CD8-positive, alpha-beta memory T cell (primary cell): ENCODE results near the gene SEC62. TPM values are rescaled to one million over a fixed set of nuclear protein-coding genes. Genes with fewer than 3 reads are reported as not detected.

Experiments
- CTCF ChIA-PET: fragments of 350-600 bp; sonication (Branson Sonifier 250); formaldehyde crosslinking; loops from one replicate; lab custom pipeline; 2021; ENCODE audit warnings: antibody characterized with exemption; lab: Charles Lee
- POLR2A ChIA-PET: fragments of 350-600 bp; sonication (Branson Sonifier 250); formaldehyde crosslinking; loops from one replicate; lab custom pipeline; 2021; ENCODE audit warnings: antibody characterized with exemption; lab: Charles Lee
- DNase-seq, 5 donors: peaks; one replicate each; pipeline versions ENCODE4 v3.0.0 to v3.0.0-alpha.2; 2020 to 2022; ENCODE audit warnings: mixed read lengths in 1 of 5
- H3K27ac ChIP-seq: one replicate; pipeline ENCODE4 v1.7.0; 2013; ENCODE audit warnings: low read depth, mild to moderate bottlenecking, low read length, moderate library complexity
- H3K27me3 ChIP-seq: 2 replicates; pipeline ENCODE4 v1.7.0; 2013; ENCODE audit warnings: low read length, mild to moderate bottlenecking; ENCODE audit not compliant: insufficient read depth, poor library complexity, severe bottlenecking
- H3K36me3 ChIP-seq: 2 replicates; pipeline ENCODE4 v1.7.0; 2013; ENCODE audit warnings: mild to moderate bottlenecking, low read length, moderate library complexity; ENCODE audit not compliant: insufficient read depth
- H3K4me1 ChIP-seq: 2 replicates; pipeline ENCODE4 v1.7.0; 2013; ENCODE audit warnings: mild to moderate bottlenecking, low read length, moderate library complexity; ENCODE audit not compliant: insufficient read depth
- H3K4me3 ChIP-seq: 2 replicates; pipeline ENCODE4 v1.7.0; 2013; ENCODE audit warnings: mild to moderate bottlenecking, low read length
- H3K9me3 ChIP-seq: 2 replicates; pipeline ENCODE4 v1.7.0; 2013; ENCODE audit warnings: mild to moderate bottlenecking, low read length
- H3K27ac Mint-ChIP-seq, 8 donors: one replicate each; pipeline ENCODE4 v1.8.0; 2020 to 2021; ENCODE audit warnings: mixed read lengths in 8 of 8, mild to moderate bottlenecking in 6 of 8, inconsistent platforms in 3 of 8, moderate library complexity in 3 of 8
- H3K27me3 Mint-ChIP-seq, 2 donors: one replicate each; pipeline ENCODE4 v1.8.0; 2020 to 2021; ENCODE audit warnings: mixed read lengths in 2 of 2, mild to moderate bottlenecking in 1 of 2, moderate library complexity in 1 of 2
- H3K36me3 Mint-ChIP-seq, 3 donors: one replicate each; pipeline ENCODE4 v1.8.0; 2020 to 2021; ENCODE audit warnings: mixed read lengths in 3 of 3, inconsistent platforms in 1 of 3, mild to moderate bottlenecking in 1 of 3
- H3K4me1 Mint-ChIP-seq, 3 donors: one replicate each; pipeline ENCODE4 v1.8.0; 2020 to 2021; ENCODE audit warnings: mixed read lengths in 3 of 3, inconsistent platforms in 1 of 3, mild to moderate bottlenecking in 1 of 3
- H3K4me3 Mint-ChIP-seq, 7 donors: one replicate each; pipeline ENCODE4 v1.8.0; 2020 to 2021; ENCODE audit warnings: mixed read lengths in 7 of 7, mild to moderate bottlenecking in 6 of 7, moderate library complexity in 4 of 7, inconsistent platforms in 2 of 7
- H3K9me3 Mint-ChIP-seq, 5 donors: one replicate each; pipeline ENCODE4 v1.8.0; 2020 to 2022; ENCODE audit warnings: mixed read lengths in 5 of 5, mild to moderate bottlenecking in 3 of 5, moderate library complexity in 2 of 5, inconsistent platforms in 1 of 5
- polyA plus RNA-seq: library from polyadenylated mRNA; unstranded; fragments of 300-500 nt; fragmentation: Illumina TruSeq; gene quantifications from one replicate; pipeline ENCODE4 v1.2.3, GENCODE V29; 2021
- total RNA-seq, 2 experiments: library from RNA; stranded (reverse); gene quantifications; one replicate each; pipeline ENCODE4 v1.2.3, GENCODE V29; 2021

SEC62 gene
- total and polyA plus RNA-seq, 3 experiments from 2014 or later, result 66.7 to 190 (median 68.3) TPM

DNA sequence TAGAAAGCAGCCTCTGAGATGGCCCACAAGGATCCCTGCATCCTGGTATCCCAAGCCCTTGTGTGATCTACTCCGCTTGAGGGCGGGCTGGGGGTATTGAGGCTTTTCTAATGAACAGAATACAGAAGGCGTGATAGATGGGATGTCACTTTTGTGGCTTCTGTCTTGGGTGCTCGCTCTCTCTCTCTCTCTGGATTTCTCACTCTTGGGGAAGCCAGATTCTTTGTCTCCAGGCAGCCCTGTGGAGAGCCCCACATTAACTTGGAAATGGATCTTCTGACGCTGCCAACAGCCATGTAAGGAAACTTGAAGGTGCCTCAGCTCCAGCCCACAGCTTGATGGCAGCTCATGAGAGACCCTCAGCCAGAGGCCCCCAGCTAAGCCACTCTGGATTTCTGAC lies 26.9 kb upstream of the SEC62 start:
- CTCF ChIA-PET, result no interaction called here

DNA sequence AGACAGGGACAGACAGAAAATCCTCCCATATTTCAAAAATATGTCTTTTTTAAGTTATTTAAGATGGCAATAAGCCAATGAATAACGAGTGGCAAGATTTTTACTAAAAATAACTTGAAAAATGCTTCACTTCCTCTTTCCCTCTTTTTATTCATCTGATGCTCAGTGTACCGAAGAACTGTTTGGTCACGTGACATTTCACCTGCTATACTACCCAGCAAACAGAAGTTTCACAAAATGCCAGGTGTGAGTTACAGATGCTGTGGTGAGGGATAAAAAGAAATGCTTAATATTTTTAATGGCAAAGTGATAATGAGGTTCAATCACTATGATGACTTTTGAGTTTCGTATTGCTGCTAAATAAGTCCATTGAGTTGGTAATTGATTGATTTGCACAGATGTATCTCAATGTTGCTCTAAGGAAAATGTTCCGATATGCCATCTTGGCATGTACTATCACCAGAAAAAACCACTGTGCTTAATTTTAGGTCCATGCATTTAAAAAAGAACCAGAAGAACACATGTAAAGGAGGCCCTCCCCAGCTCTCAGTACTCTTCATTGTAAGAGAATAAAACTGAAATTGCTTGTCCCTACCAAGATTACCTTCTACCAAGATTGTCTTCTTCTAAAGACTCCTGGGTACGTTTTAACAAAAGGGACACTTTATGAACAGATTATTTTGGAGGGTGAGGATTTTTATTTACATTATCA lies 26.0 kb upstream of the SEC62 start:
- H3K27me3 ChIP-seq, result peaks cover 5% of the 10 kb centered on the region
- no peak overlapping the region for H3K27ac ChIP-seq
- H3K9me3 ChIP-seq, result no peaks in the 10 kb centered on the region
- no peak overlapping the region for H3K4me3 Mint-ChIP-seq
- ChIA-PET POLR2A (no interaction called here), CTCF (no interaction called here)
- no peaks in the 10 kb centered on the region for H3K9me3 Mint-ChIP-seq
- DNase-seq, result no peak
- no peak overlapping the region for H3K4me3 ChIP-seq
- H3K4me1 ChIP-seq, result no peaks in the 10 kb centered on the region
- H3K36me3 ChIP-seq, result no peaks in the 10 kb centered on the region
- H3K27ac Mint-ChIP-seq, result no peak overlapping the region
- peaks cover 21 to 28% of the 10 kb centered on the region in 2 donors for H3K27me3 Mint-ChIP-seq
- H3K36me3 Mint-ChIP-seq, result no peaks in the 10 kb centered on the region
- peaks cover 3 to 13% (median 7%) of the 10 kb centered on the region in 3 donors for H3K4me1 Mint-ChIP-seq

More for the DNA sequence above, 26.9 kb upstream of the SEC62 start:
- POLR2A ChIA-PET, result no interaction called here
- Mint-ChIP-seq H3K4me1 (peaks cover 1 to 8% (median 7%) of the 10 kb centered on the region in 3 donors), H3K36me3 (no peaks in the 10 kb centered on the region), H3K27me3 (peaks cover 22 to 37% of the 10 kb centered on the region in 2 donors), H3K27ac (no peak overlapping the region), H3K9me3 (no peaks in the 10 kb centered on the region), H3K4me3 (no peak overlapping the region)
- H3K4me3 ChIP-seq, result no peak overlapping the region
- H3K9me3 ChIP-seq, result no peaks in the 10 kb centered on the region
- DNase-seq, result no peak
- no peaks in the 10 kb centered on the region for H3K4me1 ChIP-seq
- peaks cover 5% of the 10 kb centered on the region for H3K27me3 ChIP-seq
- no peaks in the 10 kb centered on the region for H3K36me3 ChIP-seq
- no peak overlapping the region for H3K27ac ChIP-seq

DNA sequence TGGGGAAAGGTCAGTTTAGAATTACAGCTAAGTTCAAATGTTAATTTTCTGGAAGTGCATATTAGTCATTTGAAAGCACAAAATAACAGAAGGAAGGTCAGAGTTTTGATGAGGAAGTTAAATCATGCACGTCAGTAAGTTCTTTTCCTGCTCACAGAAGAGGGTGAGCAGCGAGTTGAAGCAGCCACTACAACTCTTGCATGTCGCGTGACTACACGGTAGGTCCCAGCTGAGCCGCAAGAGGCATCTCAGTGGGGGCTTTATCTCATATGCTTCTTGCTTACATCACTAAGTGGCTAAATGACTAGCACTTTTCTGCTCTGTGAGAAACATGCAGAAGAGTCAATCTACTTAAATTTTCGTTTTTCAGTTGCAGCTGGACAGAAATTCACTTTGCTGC lies 21.3 kb upstream of the SEC62 start:
- Mint-ChIP-seq H3K36me3 (no peaks in the 10 kb centered on the region), H3K27me3 (peaks cover 9 to 11% of the 10 kb centered on the region in 2 donors), H3K27ac (no peak overlapping the region), H3K4me3 (no peak overlapping the region), H3K4me1 (peaks cover 3 to 12% (median 5%) of the 10 kb centered on the region in 3 donors), H3K9me3 (no peaks in the 10 kb centered on the region)
- Histone ChIP-seq H3K27me3 (peaks cover 5% of the 10 kb centered on the region), H3K4me3 (no peak overlapping the region), H3K36me3 (no peaks in the 10 kb centered on the region), H3K27ac (no peak overlapping the region), H3K9me3 (no peaks in the 10 kb centered on the region), H3K4me1 (no peaks in the 10 kb centered on the region)
- DNase-seq, result peak in 1 of 5 donors; percentile 16
- ChIA-PET CTCF (no interaction called here), POLR2A (no interaction called here)

DNA sequence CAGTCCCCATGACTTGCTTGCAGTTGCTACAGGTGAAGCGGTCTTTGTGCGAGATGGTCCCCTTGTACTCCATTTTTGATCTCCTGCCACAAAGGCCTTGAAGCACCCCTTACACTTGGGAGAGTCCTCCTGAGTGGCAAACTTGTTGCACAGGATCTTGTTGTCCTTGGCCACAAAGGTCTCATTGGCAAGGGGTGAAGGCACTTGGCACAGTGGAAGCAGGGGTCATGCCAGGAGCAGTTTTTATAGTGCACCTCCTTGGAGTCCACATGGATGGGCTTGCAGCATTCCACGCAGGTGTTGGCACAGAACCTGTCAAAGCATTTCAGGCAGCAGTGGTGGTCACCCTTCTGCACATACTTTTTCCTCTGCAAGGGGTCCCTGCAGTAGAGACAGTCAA lies 20.3 kb upstream of the SEC62 start:
- Mint-ChIP-seq H3K27ac (no peak overlapping the region), H3K4me1 (peaks cover 0 to 6% (median 2%) of the 10 kb centered on the region in 3 donors), H3K36me3 (no peaks in the 10 kb centered on the region), H3K9me3 (no peaks in the 10 kb centered on the region), H3K27me3 (peaks cover 8 to 14% of the 10 kb centered on the region in 2 donors), H3K4me3 (peak overlapping the region in 1 of 7 donors; percentile 38)
- no peak overlapping the region for H3K4me3 ChIP-seq
- H3K9me3 ChIP-seq, result no peaks in the 10 kb centered on the region
- no peaks in the 10 kb centered on the region for H3K4me1 ChIP-seq
- no peak overlapping the region for H3K27ac ChIP-seq
- CTCF ChIA-PET, result no interaction called here
- H3K36me3 ChIP-seq, result no peaks in the 10 kb centered on the region
- POLR2A ChIA-PET, result no interaction called here
- DNase-seq, result no peak
- peaks cover 2% of the 10 kb centered on the region for H3K27me3 ChIP-seq

DNA sequence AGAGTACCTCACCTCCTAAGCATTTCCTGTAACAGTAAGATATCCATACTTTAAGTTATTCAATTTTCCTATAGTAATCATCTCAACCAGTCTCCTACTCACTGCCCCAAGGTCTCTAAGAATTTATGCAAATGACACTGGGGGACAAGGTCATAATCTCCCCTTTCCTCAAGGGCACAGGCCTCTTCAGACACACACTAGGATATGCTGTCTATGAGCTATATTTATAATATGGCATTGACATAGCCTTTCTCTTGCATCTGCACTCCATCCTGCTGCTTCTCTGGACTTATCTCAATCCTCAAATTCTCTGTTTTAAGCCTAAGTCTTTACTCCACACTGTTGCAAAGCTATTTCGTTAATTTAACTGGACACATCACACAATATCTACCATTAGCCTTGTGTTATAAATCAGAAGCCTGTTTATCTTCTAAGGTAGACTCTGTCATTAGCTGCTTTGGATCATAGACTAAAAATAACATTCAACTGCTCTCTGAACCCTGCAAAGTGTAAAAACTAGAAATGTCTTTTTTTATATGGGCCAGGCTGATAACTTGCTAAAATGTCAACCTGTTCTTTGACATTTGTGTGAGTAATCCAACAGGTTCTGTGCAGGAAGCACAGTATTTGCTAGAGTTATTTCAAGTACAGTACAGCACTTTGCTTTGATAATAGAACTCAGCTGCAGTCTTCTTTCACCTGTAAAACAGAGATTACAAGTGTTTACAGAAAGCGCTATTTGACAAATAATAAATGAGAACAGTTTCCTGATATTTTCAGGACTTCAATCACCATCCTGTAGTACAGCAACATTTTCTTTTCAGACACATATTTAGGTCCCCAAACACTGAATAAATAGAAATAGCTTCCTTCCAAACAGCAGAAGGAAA lies 17.8 kb upstream of the SEC62 start:
- Histone ChIP-seq H3K36me3 (no peaks in the 10 kb centered on the region), H3K9me3 (no peaks in the 10 kb centered on the region), H3K27ac (no peak overlapping the region), H3K4me3 (no peak overlapping the region), H3K27me3 (no peaks in the 10 kb centered on the region), H3K4me1 (no peaks in the 10 kb centered on the region)
- H3K4me1 Mint-ChIP-seq, result peaks cover 0 to 6% (median 2%) of the 10 kb centered on the region in 3 donors
- no peaks in the 10 kb centered on the region for H3K36me3 Mint-ChIP-seq
- no peak overlapping the region for H3K27ac Mint-ChIP-seq
- no peak overlapping the region for H3K4me3 Mint-ChIP-seq
- H3K9me3 Mint-ChIP-seq, result no peaks in the 10 kb centered on the region
- DNase-seq, result no peak
- H3K27me3 Mint-ChIP-seq, result peaks cover 0 to 20% of the 10 kb centered on the region in 2 donors
- POLR2A ChIA-PET, result interaction anchor here (0.8 kb wide), 1 partner anchor 17 kb away, joined by 3 read pairs; no protein-coding TSS in a partner anchor
- CTCF ChIA-PET, result no interaction called here

DNA sequence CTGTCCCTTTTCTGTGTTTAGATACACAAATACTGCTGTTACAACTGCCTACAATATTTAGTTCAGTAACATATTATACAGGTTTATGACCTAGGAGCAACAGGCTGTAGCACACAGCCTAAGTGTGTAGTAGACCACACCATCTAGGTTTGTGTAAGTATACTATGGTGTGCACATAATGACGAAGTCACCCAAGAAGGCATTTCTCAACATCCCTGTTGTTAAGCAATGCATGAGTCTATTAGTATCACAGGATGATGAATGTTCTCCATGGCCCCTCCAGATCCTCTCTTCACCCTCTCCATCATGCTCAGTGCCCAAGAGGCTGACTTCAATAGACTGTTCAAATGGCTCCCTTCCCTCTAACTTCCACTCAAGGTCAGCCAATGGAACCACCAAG lies 14.6 kb upstream of the SEC62 start:
- Mint-ChIP-seq H3K36me3 (no peaks in the 10 kb centered on the region), H3K4me3 (no peak overlapping the region), H3K9me3 (no peaks in the 10 kb centered on the region), H3K4me1 (no peaks in the 10 kb centered on the region), H3K27me3 (peaks cover 0 to 41% of the 10 kb centered on the region in 2 donors), H3K27ac (no peak overlapping the region)
- POLR2A ChIA-PET, result no interaction called here
- H3K4me3 ChIP-seq, result no peak overlapping the region
- CTCF ChIA-PET, result no interaction called here
- H3K27me3 ChIP-seq, result no peaks in the 10 kb centered on the region
- no peak overlapping the region for H3K27ac ChIP-seq
- no peaks in the 10 kb centered on the region for H3K9me3 ChIP-seq
- no peaks in the 10 kb centered on the region for H3K36me3 ChIP-seq
- DNase-seq, result no peak
- H3K4me1 ChIP-seq, result no peaks in the 10 kb centered on the region

DNA sequence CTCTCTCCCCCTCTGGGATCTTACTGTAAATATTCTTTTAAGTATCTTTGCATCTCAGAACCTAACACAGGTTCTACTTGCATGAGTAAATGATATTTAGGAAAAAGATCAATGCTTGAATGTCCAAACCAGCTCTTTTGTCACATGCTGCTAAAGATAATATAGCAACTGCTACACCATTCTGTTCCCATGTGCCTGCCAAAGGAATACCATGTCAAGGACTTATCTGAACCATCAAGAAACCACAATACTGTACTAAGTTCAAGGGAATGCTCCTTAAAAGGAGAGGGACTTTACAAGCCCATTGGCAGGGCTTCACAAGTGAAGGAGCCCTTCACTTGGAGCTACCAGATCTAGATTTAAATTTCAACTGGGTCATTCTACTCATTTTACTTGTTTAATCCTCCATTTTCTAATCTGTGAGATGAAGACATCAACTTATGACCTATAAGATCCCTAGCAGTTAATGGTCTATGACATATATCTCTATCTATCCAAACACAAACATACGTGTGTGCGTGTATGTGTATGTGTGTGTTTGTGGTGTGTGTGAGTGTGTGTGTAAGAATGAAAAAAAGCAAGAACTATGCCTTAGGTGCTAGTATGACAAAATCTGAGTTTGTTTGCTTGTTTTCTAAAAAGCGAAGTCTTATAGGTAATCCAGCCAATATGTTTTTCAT lies 13.0 kb upstream of the SEC62 start:
- H3K27me3 ChIP-seq, result no peaks in the 10 kb centered on the region
- no peak overlapping the region for H3K27ac Mint-ChIP-seq
- no peaks in the 10 kb centered on the region for H3K36me3 ChIP-seq
- no peaks in the 10 kb centered on the region for H3K4me1 Mint-ChIP-seq
- no peaks in the 10 kb centered on the region for H3K36me3 Mint-ChIP-seq
- H3K4me3 ChIP-seq, result no peak overlapping the region
- H3K4me1 ChIP-seq, result no peaks in the 10 kb centered on the region
- H3K9me3 ChIP-seq, result no peaks in the 10 kb centered on the region
- no peak overlapping the region for H3K27ac ChIP-seq
- POLR2A ChIA-PET, result no interaction called here
- no peak for DNase-seq
- H3K4me3 Mint-ChIP-seq, result no peak overlapping the region
- H3K27me3 Mint-ChIP-seq, result peaks cover 0 to 45% of the 10 kb centered on the region in 2 donors
- H3K9me3 Mint-ChIP-seq, result no peaks in the 10 kb centered on the region
- CTCF ChIA-PET, result no interaction called here
